AG09319 (cell line): ENCODE data around the gene PROKR1.

Experiments used
- DNase-seq: peaks from one replicate; pipeline ENCODE4 v3.0.0-alpha.2; 2010; ENCODE audit warnings: low read depth; ENCODE audit errors: extremely low read depth
- TF ChIP-seq, protein P1 (sequence below): IDR thresholded peaks from 2 replicates; pipeline ENCODE4 v1.5.1; 2011; ENCODE audit warnings: low read depth, mild to moderate bottlenecking, inconsistent platforms, low read length, moderate library complexity

PROKR1 gene

DNA sequence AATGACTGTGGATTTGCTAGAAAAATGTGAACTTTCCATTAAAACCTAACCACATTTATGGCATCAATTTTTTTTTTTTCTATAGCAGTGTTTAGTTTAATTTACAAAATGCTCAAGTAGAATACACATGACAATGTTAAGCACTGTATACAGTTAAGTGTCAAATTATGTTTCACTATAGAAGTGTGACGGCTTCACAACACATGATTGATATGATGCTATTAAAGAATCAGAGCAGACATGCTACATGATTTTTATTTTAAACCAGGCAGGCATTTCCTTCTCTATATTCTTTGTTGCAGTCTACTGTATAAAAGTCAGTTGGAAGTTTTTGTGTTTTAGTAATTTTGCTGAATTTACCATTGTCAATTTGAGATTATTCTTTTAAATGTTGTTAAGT is 43.6 kb downstream of the PROKR1 start:
- TF ChIP-seq, protein P1, sequence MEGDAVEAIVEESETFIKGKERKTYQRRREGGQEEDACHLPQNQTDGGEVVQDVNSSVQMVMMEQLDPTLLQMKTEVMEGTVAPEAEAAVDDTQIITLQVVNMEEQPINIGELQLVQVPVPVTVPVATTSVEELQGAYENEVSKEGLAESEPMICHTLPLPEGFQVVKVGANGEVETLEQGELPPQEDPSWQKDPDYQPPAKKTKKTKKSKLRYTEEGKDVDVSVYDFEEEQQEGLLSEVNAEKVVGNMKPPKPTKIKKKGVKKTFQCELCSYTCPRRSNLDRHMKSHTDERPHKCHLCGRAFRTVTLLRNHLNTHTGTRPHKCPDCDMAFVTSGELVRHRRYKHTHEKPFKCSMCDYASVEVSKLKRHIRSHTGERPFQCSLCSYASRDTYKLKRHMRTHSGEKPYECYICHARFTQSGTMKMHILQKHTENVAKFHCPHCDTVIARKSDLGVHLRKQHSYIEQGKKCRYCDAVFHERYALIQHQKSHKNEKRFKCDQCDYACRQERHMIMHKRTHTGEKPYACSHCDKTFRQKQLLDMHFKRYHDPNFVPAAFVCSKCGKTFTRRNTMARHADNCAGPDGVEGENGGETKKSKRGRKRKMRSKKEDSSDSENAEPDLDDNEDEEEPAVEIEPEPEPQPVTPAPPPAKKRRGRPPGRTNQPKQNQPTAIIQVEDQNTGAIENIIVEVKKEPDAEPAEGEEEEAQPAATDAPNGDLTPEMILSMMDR = no peak
- DNase-seq = no peak

DNA sequence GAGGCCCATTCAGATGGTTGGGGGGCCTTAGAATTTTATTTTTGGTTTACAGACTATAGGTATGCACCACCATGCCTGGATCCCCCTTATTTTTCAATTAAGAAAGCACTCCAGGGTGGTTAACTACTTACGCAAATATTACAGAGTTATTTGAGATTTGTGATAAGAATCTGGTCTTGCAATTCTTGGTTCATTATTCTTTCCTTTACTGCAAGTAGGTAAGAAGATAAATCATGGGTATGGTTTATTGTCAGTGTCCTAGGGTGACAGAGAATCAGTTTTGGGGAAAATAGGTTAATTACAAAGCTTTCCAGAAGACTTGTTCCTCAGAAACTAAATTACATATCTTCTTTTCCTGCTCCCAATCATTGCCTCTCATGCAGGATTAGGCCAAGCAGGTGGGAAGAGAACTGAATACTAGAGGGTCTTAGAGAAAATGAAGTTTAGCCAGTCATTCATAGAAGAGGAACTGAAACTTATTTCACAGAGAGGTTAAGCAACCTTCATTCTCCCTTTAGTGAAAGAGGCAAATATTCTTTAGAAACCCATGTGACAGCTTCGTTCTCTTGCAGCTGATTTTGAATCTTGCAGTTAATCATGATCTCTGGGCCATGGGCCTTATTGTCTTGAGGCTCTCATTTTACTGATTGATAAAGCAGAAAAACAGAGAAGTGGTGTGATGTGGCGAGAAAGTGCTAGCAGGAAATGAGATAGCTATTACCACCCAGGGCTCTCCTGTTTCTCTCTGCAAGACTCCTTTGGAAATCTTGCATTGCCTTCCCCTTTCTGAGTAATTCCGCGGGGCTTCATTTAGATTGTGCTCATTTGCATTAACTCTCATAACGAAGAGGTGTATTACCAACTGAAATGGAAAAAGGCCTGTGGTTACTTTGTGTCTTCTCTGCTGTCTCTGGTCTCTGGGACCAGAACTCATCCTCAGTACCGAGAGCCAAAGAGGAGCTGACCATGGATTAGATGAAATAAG is 46.5 kb downstream of the PROKR1 start:
- TF ChIP-seq, protein P1 = no peak
- no peak for DNase-seq

DNA sequence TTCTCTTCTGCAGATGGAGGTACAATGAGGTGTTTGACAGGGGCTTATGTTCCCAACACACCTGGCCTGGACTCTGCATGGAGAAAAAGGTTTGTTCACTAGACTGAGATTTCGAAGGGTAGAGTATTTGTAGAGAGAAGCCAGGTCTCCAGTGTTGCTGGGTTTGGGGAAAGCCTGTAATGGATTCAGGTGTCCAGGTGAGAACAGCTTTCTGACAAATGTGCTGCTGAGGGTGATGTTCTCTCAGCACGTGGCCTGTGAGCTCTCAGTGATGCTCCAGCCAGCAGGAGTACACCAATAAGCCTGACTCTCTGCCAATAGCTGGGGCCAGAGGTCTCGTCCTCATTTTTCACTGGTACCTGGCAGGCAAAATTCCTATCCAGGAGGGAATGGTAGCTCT is 47.5 kb downstream of the PROKR1 start:
- TF ChIP-seq, protein P1 = no peak
- DNase-seq = no peak

DNA sequence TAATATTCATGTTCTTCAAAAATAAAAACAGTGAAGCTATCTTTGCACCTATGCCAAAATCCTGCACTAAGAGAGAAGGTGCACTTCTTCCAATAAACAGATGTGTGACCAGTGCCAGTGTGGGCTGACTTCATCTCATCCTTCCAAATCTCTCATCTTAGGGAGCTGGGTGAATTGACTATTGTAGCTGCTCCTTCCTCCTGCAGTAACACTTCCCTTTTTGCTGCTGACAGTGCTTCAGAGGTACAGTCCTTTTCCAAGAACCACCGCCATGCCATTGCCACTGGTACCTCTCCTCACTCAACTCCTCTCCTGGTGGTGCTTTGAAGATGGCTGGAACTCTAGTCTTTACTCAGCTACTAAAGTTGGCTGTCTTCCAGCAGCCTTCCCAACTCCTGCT is 49.1 kb downstream of the PROKR1 start:
- TF ChIP-seq, protein P1 = no peak
- no peak for DNase-seq

DNA sequence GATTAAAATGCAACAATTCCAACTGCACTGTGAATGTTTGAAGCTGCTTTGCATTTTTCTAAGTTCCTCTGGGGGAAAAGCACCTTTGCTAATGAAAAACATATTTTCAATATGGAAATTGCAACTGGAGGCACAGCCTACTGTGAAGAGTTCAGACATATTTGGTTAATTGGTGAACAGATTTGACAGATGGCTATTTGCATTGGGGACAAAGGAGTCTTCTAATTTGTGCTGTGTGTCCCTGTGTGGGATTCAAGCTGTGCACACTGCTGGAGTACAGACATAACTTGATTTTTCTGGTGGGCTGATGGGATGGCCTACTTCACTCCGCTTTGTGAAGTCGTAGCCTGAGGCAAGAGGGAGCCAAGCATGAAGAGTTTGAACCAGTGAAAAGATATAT is 50.6 kb downstream of the PROKR1 start:
- no peak for DNase-seq

DNA sequence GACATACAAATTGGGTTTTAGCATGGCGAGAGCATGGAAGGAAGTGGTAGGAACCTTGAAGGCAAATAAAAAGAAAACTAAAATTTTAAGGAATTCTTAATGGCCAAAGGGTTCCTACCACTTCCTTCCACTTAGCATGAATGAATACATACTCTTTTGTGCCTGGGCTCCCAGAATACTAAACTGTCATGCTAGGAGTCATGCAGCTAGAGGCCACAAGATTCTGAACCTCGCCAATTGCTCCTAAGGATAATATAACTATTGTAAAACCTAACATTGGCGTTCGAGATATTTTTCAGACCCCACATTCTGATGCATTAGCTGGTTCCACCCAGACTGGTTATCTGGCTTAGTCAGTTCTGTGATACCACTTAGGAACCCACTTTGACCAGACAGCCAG is 52.6 kb downstream of the PROKR1 start:
- DNase-seq = no peak
- TF ChIP-seq, protein P1 = no peak

More for the DNA sequence above, 50.6 kb downstream of the PROKR1 start:
- TF ChIP-seq, protein P1 = no peak

DNA sequence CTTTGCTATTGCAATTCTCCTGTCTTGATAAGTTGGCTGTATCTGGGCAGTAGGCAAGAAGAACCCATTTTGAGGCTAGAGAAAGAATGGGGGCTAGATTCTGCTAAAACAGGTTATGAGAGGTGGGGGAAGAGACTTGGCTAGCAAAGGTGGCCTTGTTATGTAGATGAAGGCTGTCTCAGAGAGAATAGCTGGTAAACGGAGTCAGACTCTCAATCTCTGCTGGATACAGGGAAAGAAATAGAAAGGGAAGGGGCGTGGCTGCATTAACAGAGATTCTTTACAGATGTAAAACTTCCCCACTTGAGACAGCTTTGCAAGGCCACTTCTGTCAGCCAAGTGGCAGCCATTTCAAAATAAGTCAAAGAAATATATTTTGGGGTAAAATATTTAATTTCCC is 53.2 kb downstream of the PROKR1 start:
- no peak for DNase-seq
- TF ChIP-seq, protein P1 = no peak
